GM18508 (cell line): ENCODE results near the gene FMN2.

ENCODE experiments used
- ATAC-seq: cut with Tn5 transposase; IDR thresholded peaks from one replicate; pipeline ENCODE4 v1.9.1; 2021; ENCODE audit warnings: moderate number of reproducible peaks; ENCODE audit not compliant: insufficient read depth, unreplicated experiment

Gene FMN2

GRCh38 chr1:240189386-240189989, 97.8 kb downstream of the FMN2 start:
- ATAC-seq: peak; percentile 57

GRCh38 chr1:240190881-240191401, 99.3 kb downstream of the FMN2 start:
- no peak for ATAC-seq

GRCh38 chr1:240192851-240193250, 101.2 kb downstream of the FMN2 start:
- ATAC-seq: no peak

GRCh38 chr1:240193679-240194078, 102.0 kb downstream of the FMN2 start:
- ATAC-seq: no peak

GRCh38 chr1:240194120-240194519, 102.4 kb downstream of the FMN2 start:
- no peak for ATAC-seq

GRCh38 chr1:240198376-240198775, 106.7 kb downstream of the FMN2 start:
- ATAC-seq: no peak

GRCh38 chr1:240199758-240200645, 108.3 kb downstream of the FMN2 start:
- ATAC-seq: no peak

- no peak for ATAC-seq
Observed at GRCh38 chr1:240201931-240202330, 110.2 kb downstream of the FMN2 start.

GRCh38 chr1:240207073-240207709, 115.5 kb downstream of the FMN2 start:
- ATAC-seq: no peak

GRCh38 chr1:240210026-240210425, 118.3 kb downstream of the FMN2 start:
- ATAC-seq: no peak

- no peak for ATAC-seq
Observed at GRCh38 chr1:240212556-240212955, 120.9 kb downstream of the FMN2 start.

- ATAC-seq: no peak
Observed at GRCh38 chr1:240217403-240217802, 125.7 kb downstream of the FMN2 start.

GRCh38 chr1:240219104-240219503, 127.4 kb downstream of the FMN2 start:
- ATAC-seq: no peak

GRCh38 chr1:240226102-240226501, 134.4 kb downstream of the FMN2 start:
- ATAC-seq: no peak

- ATAC-seq: no peak
Observed at GRCh38 chr1:240230816-240231215, 139.1 kb downstream of the FMN2 start.

GRCh38 chr1:240232530-240232929, 140.8 kb downstream of the FMN2 start:
- ATAC-seq: no peak

GRCh38 chr1:240234485-240235210, 143.0 kb downstream of the FMN2 start:
- ATAC-seq: no peak

GRCh38 chr1:240235521-240236288, 144.0 kb downstream of the FMN2 start:
- no peak for ATAC-seq

GRCh38 chr1:240237305-240237721, 145.6 kb downstream of the FMN2 start:
- ATAC-seq: no peak

GRCh38 chr1:240239309-240239708, 147.6 kb downstream of the FMN2 start:
- ATAC-seq: no peak
